ENCODE data around the gene TNS4.

TNS4 gene

DNA sequence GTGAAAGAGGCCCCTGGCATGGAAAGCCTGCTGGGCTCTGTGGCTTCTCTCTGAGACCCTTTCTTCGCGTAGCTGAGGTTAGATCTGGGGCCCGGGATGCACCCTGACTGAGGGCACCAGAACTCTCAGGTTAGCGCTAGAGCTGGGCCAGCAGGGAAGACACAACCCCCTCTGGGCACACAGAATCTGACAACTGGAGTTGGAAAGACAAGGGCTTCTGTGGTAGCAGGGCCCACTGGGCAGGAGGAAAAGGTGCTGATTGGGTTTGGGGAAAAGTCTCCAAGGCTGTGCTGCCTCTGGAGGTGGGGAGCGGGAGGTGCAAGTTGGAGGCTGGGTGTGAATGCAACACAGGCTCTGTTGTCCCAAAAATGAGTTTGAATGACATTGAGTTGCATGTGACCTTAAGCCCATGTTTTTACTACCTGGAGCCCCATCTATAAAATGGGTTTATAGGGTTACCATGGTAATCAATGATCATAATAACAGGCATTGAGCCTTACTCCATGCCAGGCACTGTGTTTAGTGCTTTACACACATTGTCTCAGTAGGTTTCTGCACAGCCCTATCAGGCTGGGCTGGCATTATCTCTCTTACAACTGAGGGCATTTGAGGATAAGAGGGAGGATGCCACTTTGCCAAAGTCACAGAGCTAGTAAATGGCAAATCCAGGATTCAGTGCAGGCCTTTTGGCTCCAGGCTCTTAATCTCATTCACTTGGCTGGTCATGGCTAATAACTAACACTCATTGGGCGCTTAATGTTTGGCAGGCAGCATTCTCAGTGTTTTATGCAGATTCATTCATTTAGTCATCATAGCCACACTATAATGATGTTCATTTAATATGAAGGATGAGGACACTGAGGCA is 67.6 kb downstream of the TNS4 start:
- H3K4me3 ChIP-seq (ENCODE audit: low read length) = no peak overlapping the region
- DNase-seq (ENCODE audit: low read depth) = peak; percentile 27
- TF ChIP-seq CTCF (IDR thresholded peaks at IDR 0.05; ENCODE audit: insufficient read depth, low read depth, low read length, missing control alignments) = peak; percentile 71

DNA sequence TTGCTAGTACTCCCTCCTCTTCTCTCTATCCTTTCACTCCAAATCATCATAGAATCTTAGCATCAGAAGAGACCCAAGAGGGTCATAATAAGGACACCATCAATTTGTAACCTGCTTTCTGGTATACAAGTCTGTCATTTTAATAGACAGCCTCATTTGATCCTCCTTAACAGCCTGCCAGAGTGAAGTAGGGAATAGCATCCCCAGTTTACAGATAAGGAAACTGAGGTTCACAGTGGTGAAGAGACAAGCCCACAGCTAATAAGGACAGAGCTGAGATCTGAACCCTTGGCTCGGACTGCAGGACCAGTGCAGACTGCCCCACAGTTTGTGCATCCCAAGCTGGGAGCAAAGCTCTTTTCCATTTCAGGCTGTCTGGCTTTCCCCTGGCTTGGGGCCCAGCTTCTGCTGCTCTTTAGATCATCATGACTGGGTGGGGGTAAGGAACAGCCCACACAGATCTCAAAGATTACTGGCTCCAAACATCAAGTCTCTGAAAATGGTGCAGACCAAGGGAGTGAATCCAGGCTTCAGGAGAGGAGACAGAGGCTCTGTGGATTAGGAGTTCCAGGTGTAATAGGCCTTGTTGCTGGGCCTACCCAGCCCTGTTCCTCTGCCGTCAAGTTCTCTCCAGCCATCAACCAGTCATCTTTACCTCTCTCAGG is 68.4 kb downstream of the TNS4 start:
- DNase-seq (ENCODE audit: low read depth) = no peak
- no peak for TF ChIP-seq CTCF (IDR thresholded peaks at IDR 0.05; ENCODE audit: insufficient read depth, low read depth, low read length, missing control alignments)
- no peak overlapping the region for H3K4me3 ChIP-seq (ENCODE audit: low read length)

DNA sequence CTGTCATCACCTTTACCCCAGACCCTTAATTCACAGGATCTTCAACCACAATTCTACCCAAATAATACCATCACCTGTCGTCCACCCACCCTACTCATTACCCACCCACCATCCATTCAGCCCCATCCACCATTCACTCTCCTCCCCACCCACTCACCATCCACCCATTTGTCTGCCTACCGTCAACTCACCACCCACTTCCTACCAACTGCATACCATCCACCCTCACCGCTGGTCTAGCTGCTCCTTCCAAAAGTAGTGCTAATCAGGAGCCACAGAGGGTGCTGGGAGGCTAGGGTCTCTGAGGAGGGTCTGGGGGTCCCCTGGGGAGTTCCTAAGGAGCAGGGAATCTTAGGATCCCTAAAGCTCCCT is 70.2 kb downstream of the TNS4 start:
- no peak for DNase-seq (ENCODE audit: low read depth)
- no peak for TF ChIP-seq CTCF (IDR thresholded peaks at IDR 0.05; ENCODE audit: insufficient read depth, low read depth, low read length, missing control alignments)
- no peak overlapping the region for H3K4me3 ChIP-seq (ENCODE audit: low read length)

DNA sequence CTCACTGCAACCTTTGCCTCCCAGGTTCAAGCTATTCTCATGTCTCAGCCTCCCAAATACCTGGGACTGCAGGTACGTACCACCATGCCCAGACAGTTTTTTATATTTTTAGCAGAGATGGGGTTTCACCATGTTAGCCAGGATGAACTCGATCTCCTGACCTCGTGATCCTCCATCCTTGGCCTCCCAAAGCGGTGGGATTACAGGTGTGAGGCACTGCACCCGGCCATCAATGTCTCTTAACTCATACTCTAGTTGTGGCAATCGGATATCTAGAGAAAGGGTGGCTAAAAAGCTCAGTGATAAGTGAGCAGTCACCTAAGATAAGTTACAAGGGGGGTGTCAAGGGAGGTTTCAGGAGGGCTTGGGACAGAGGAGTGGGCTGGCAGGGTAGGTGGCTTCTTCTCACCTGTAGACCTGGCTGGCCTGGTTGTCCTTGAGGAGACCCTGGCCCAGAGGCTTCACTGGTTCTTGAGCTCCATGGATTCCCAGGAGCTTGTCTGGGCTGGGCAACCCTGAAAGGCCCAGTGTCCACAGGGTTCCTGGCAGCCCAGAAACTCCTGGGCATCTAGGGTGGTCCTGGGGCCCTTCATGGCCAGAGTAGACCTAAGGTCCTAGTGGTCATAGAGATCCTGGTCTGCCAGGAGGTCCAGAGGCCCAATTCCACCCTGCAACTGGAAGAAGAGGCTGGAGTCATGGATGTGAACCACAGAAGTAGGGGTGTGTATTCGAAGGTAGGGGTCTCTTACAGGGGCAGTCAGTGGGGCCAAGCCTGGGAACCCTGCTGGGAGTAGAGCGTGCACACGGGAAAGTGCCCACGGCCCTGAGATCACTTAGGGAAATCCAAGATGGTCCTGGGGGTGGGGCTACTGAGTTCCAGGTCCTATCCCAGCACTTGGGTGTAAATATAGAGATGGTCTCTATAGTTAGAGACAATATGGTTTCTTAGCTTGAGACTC is 70.9 kb downstream of the TNS4 start:
- TF ChIP-seq CTCF (IDR thresholded peaks at IDR 0.05; ENCODE audit: insufficient read depth, low read depth, low read length, missing control alignments) = no peak
- H3K4me3 ChIP-seq (ENCODE audit: low read length) = no peak overlapping the region
- no peak for DNase-seq (ENCODE audit: low read depth)

DNA sequence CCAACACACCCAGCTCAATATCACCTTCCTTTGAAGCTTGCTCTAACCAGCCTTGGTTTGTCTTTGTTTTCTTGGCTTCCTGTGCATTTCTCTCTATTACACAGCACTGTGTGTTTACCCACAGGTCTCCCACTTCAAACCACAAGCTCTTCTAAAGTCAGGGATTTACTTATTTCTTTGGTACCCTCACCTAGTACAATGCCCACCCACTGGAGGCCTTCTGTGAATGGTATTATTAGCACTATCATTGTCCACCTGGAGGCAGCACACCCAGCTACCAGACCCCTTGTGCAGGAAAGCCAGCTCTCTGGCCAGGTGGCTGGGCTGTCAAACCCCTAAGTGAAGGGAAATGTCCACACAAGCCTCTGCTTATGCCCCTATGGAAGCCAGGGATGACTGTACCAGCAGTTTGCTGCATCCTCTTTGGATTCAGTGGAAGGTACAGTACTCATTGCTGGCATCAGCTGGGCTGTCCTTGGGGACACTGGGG is 74.4 kb downstream of the TNS4 start:
- H3K4me3 ChIP-seq (ENCODE audit: low read length) = no peak overlapping the region
- no peak for DNase-seq (ENCODE audit: low read depth)
- no peak for TF ChIP-seq CTCF (IDR thresholded peaks at IDR 0.05; ENCODE audit: insufficient read depth, low read depth, low read length, missing control alignments)

All from epithelial cell of esophagus (primary cell).